ENCODE data around the gene DSCAML1. TPM values are rescaled to one million over a fixed set of nuclear protein-coding genes. Genes with fewer than 3 reads are reported as not detected.

DSCAML1 gene
- total and polyA plus RNA-seq, 9 of the 15 experiments (the other 6 are each of a cell fraction or from before 2014, with no cell fraction given), result not detected

GRCh38 chr11:117544130-117544800 is 252.8 kb downstream of the DSCAML1 start (continued):
- no peak for TF ChIP-seq ZNF318 (IDR thresholded peaks at IDR 0.05; ENCODE audit: borderline replicate concordance in 1 of 2, low read depth in 1 of 2)
- no peak for TF ChIP-seq ZNF449 (CRISPR knock-in tag; IDR thresholded peaks at IDR 0.05)
- no peak for TF ChIP-seq ZNF518B (CRISPR knock-in tag; IDR thresholded peaks at IDR 0.05)
- no peak for TF ChIP-seq TCF7L2 (IDR thresholded peaks at IDR 0.05; ENCODE audit: low read depth, low read length)
- TF ChIP-seq ZNF79 (CRISPR knock-in tag; IDR thresholded peaks at IDR 0.05; ENCODE audit: low read depth), result no peak
- TF ChIP-seq ETV6 (IDR thresholded peaks at IDR 0.05; ENCODE audit: borderline replicate concordance in 1 of 2, low read depth in 2 of 2, low read length in 1 of 2), result no peak
- no peak for TF ChIP-seq ETV6 (CRISPR knock-in tag; IDR thresholded peaks at IDR 0.05; ENCODE audit: borderline replicate concordance)

Measured in K562 (cell line).